Kidney (tissue), 14 donors: ENCODE results near the gene ZNF692. TPM values are rescaled to one million over a fixed set of nuclear protein-coding genes. Genes with fewer than 3 reads are reported as not detected.

Source experiments
- DNase-seq, 5 donors: peaks; one replicate each; pipeline ENCODE4 v3.0.0-alpha.2; 2013 to 2020
- FAIRE-seq: peaks from 2 replicates; lab custom pipeline; 2012; peaks lifted over from hg19 to GRCh38; lab: Jason Lieb, UNC
- H3K27ac ChIP-seq, 2 donors: one replicate each; pipeline ENCODE4 v1.7.0; 2013; ENCODE audit warnings: low read depth in 2 of 2, low read length in 2 of 2, inconsistent platforms in 1 of 2
- H3K27me3 ChIP-seq: one replicate; pipeline ENCODE4 v1.7.1; 2013; ENCODE audit warnings: low read length, inconsistent platforms; ENCODE audit not compliant: control insufficient read depth, insufficient read depth
- H3K36me3 ChIP-seq, 3 donors: one replicate each; pipeline versions ENCODE4 v1.7.0 to v1.7.1; 2013; ENCODE audit warnings: low read length in 3 of 3, control low read depth in 1 of 3, inconsistent platforms in 1 of 3; ENCODE audit not compliant: insufficient read depth in 3 of 3, control insufficient read depth in 2 of 3
- H3K4me1 ChIP-seq, 3 donors: one replicate each; pipeline versions ENCODE4 v1.7.0 to v1.7.1; 2013; ENCODE audit warnings: low read length in 3 of 3, inconsistent platforms in 1 of 3, low read depth in 1 of 3; ENCODE audit not compliant: control insufficient read depth in 2 of 3, insufficient read depth in 2 of 3
- H3K4me3 ChIP-seq, 3 donors: one replicate each; pipeline versions ENCODE4 v1.7.0 to v1.8.1; 2013; ENCODE audit warnings: low read length in 3 of 3, control low read depth in 1 of 3, inconsistent platforms in 1 of 3
- H3K9ac ChIP-seq, 3 donors: one replicate each; pipeline versions ENCODE4 v1.7.0 to v1.7.1; 2013; ENCODE audit warnings: low read length in 3 of 3, control low read depth in 1 of 3, inconsistent platforms in 1 of 3
- H3K9me3 ChIP-seq, 3 donors: one replicate each; pipeline versions ENCODE4 v1.7.0 to v1.7.1; 2013; ENCODE audit warnings: low read length in 3 of 3, control low read depth in 1 of 3, inconsistent platforms in 1 of 3; ENCODE audit not compliant: control insufficient read depth in 2 of 3, insufficient read depth in 1 of 3
- CTCF ChIP-seq: IDR thresholded peaks from 3 replicates; pipeline ENCODE4 v1.5.1; 2012; ENCODE audit warnings: mild to moderate bottlenecking, moderate library complexity, borderline replicate concordance; ENCODE audit not compliant: insufficient read depth; ENCODE audit errors: extremely low read depth
- intact Hi-C: fragments of 100-400 bp; cut with DNase I; formaldehyde crosslinking; loops from one replicate; pipeline ENCODE4 v1.11.1; 2022
- polyA plus RNA-seq: library from polyadenylated mRNA; stranded (reverse); fragments of 350-450 nt; fragmentation: Illumina TruSeq; extraction: RNeasy Lipid Tissue Mini Kit (QIAGEN cat#74804); gene quantifications from one replicate; pipeline ENCODE4 v1.2.3, GENCODE V29; 2014; ENCODE audit warnings: low read depth, low replicate concordance; ENCODE audit not compliant: insufficient read depth
- total RNA-seq: library from RNA; stranded (reverse); fragmentation: NEBNext Ultra II Directional; extraction: Animal tissue kit (Norgen Biotek cat#: 25700); gene quantifications from one replicate; pipeline ENCODE4 v1.2.1, GENCODE V29; 2021
- donor health status: control.
- donor health status: control.
- donor health status: control.
- donor health status: control.
- donor health status: control.
- donor health status: DM: yes; HTN: yes; CAD: no.
- donor health status: Normal renal cell carcinoma (clear cell type).

Gene ZNF692
- total and polyA plus RNA-seq, 2 donors from 2014 or later = 29.6 to 34.4 TPM

GRCh38 chr1:248825909-248826760, 32.8 kb downstream of the ZNF692 start, which contains the start of gene SH3BP5L:
Gene SH3BP5L (minus strand): TSS chr1:248825915. CDS start chr1:248824935, 980 bp downstream.
- H3K27ac ChIP-seq = peak within 1 kb of the TSS; percentile 96 to 99
- H3K4me3 ChIP-seq = peak within 1 kb of the TSS; percentile 92 to 98 (median 94)
- DNase-seq (peak; percentile 96 to 99 (median 97)), FAIRE-seq (no peak)
- no peaks in the 10 kb centered on the region for H3K9me3 ChIP-seq
- peaks cover 0 to 7% (median 0%) of the 10 kb centered on the region in 3 donors for H3K36me3 ChIP-seq
- H3K4me1 ChIP-seq = peaks cover 5 to 45% (median 23%) of the 10 kb centered on the region in 3 donors
- peak; percentile 58 for TF ChIP-seq CTCF
- no peaks in the 10 kb centered on the region for H3K27me3 ChIP-seq
- H3K9ac ChIP-seq = peak within 1 kb of the TSS; percentile 95 to 97 (median 96)
- intact Hi-C loops = no loop called here

- Histone ChIP-seq H3K9ac (peak overlapping the region; percentile 95 to 97 (median 96)), H3K4me1 (peaks cover 5 to 50% (median 23%) of the 10 kb centered on the region in 3 donors), H3K36me3 (peaks cover 0 to 7% (median 0%) of the 10 kb centered on the region in 3 donors), H3K4me3 (peak overlapping the region; percentile 92 to 98 (median 94)), H3K27ac (peak overlapping the region; percentile 61 to 79), H3K27me3 (no peaks in the 10 kb centered on the region), H3K9me3 (no peaks in the 10 kb centered on the region)
- DNase-seq (peak in 1 of 5 donors; percentile 86), FAIRE-seq (no peak)
- no peak for TF ChIP-seq CTCF
- intact Hi-C loops = no loop called here
Observed at GRCh38 chr1:248825573-248825908, 33.3 kb downstream of the ZNF692 start.

GRCh38 chr1:248825136-248825535, 33.7 kb downstream of the ZNF692 start:
- Histone ChIP-seq H3K4me1 (peaks cover 5 to 51% (median 23%) of the 10 kb centered on the region in 3 donors), H3K9me3 (no peaks in the 10 kb centered on the region), H3K27ac (peak overlapping the region in 1 of 2 donors; percentile 79), H3K36me3 (peaks cover 0 to 7% (median 0%) of the 10 kb centered on the region in 3 donors), H3K4me3 (peak overlapping the region; percentile 92 to 98 (median 94)), H3K27me3 (no peaks in the 10 kb centered on the region), H3K9ac (peak overlapping the region; percentile 95 to 97 (median 96))
- intact Hi-C loops = no loop called here
- DNase-seq (peak in 1 of 5 donors; percentile 74), FAIRE-seq (no peak)
- no peak for TF ChIP-seq CTCF
